Endothelial cell of umbilical vein (primary cell): ENCODE data around the gene PITPNM3. TPM values are rescaled to one million over a fixed set of nuclear protein-coding genes. Genes with fewer than 3 reads are reported as not detected.

Experiments used
- BruUV-seq: library from RNA; stranded (reverse); fragments of 400-500 nt; replicated peaks from 2 replicates; lab custom pipeline; 2021; lab: Mats Ljungman, UMichigan
- CTCF ChIA-PET: fragments of 300-600, 350-600 bp; sonication (Branson Sonifier 250); formaldehyde crosslinking; loops from one replicate; lab custom pipeline; 2021; ENCODE audit warnings: antibody characterized with exemption, inconsistent platforms; lab: Charles Lee
- POLR2A ChIA-PET: fragments of 300-600, 350-600 bp; sonication (Branson Sonifier 250); formaldehyde crosslinking; loops from one replicate; lab custom pipeline; 2021; ENCODE audit warnings: antibody characterized with exemption, inconsistent platforms; lab: Charles Lee
- DNase-seq: peaks from one replicate; pipeline ENCODE4 v3.0.0-alpha.2; 2011; ENCODE audit warnings: low read depth, low spot score
- FAIRE-seq: peaks from 2 replicates; lab custom pipeline; 2011; peaks lifted over from hg19 to GRCh38; lab: Jason Lieb, UNC
- H2AFZ ChIP-seq: 2 replicates; pipeline ENCODE4 v1.6.0; 2012; ENCODE audit warnings: low read depth, low read length, control low read depth, inconsistent platforms
- H3K27ac ChIP-seq: 2 replicates; pipeline ENCODE4 v1.5.1; 2011; ENCODE audit warnings: low read depth, mild to moderate bottlenecking, control low read depth, low read length, moderate library complexity; ENCODE audit not compliant: insufficient read depth
- H3K27me3 ChIP-seq, 2 experiments: 2 replicates each; pipeline versions ENCODE4 v1.6.0 to v1.6.1; 2011; ENCODE audit warnings: low read length in 2 of 2, mixed read lengths in 1 of 2; ENCODE audit not compliant: control insufficient read depth in 2 of 2, insufficient read depth in 2 of 2
- H3K36me3 ChIP-seq, 2 experiments: 2 replicates in 1 of 2; 3 replicates in 1 of 2; pipeline ENCODE4 v1.5.1; 2011; ENCODE audit warnings: low read length in 2 of 2, mild to moderate bottlenecking in 1 of 2, moderate library complexity in 1 of 2; ENCODE audit not compliant: control insufficient read depth in 2 of 2, insufficient read depth in 2 of 2; ENCODE audit errors: extremely low read depth in 1 of 2
- H3K4me1 ChIP-seq: 3 replicates; pipeline ENCODE4 v1.5.1; 2011; ENCODE audit warnings: mild to moderate bottlenecking, low read length; ENCODE audit not compliant: control insufficient read depth, insufficient read depth; ENCODE audit errors: extremely low read depth
- H3K4me2 ChIP-seq: 2 replicates; pipeline ENCODE4 v1.6.1; 2011; ENCODE audit warnings: low read length, control low read depth, mixed read lengths; ENCODE audit not compliant: insufficient read depth
- H3K4me3 ChIP-seq, 3 experiments: fragments of 200-600 bp in 1 of 3; sonication (generic), shearing (Covaris generic) in 1 of 3; replicated peaks in 1 of 3; 2 replicates each; pipeline ENCODE4 v1.5.1; 2011 to 2016; ENCODE audit warnings: control low read depth in 3 of 3, low read length in 3 of 3, mild to moderate bottlenecking in 2 of 3, inconsistent platforms in 1 of 3, low read depth in 1 of 3, moderate library complexity in 1 of 3; ENCODE audit not compliant: insufficient read depth in 1 of 3
- H3K79me2 ChIP-seq: 2 replicates; pipeline ENCODE4 v1.6.0; 2012; ENCODE audit warnings: low read length, inconsistent platforms; ENCODE audit not compliant: control insufficient read depth, insufficient read depth
- H3K9ac ChIP-seq: replicated peaks from 2 replicates; pipeline ENCODE3; 2011; ENCODE audit warnings: low read length, control low read depth; ENCODE audit not compliant: insufficient read depth; ENCODE audit errors: extremely low read depth
- H3K9me1 ChIP-seq: replicated peaks from 3 replicates; pipeline ENCODE4 v1.6.0; 2011; ENCODE audit warnings: mild to moderate bottlenecking, low read length; ENCODE audit not compliant: control insufficient read depth, insufficient read depth; ENCODE audit errors: extremely low read depth
- H3K9me3 ChIP-seq: replicated peaks from 2 replicates; pipeline ENCODE4 v1.5.1; 2012; ENCODE audit warnings: low read length, inconsistent platforms; ENCODE audit not compliant: control insufficient read depth, insufficient read depth
- H4K20me1 ChIP-seq: replicated peaks from 2 replicates; pipeline ENCODE3; 2011; ENCODE audit warnings: mild to moderate bottlenecking, low read length; ENCODE audit not compliant: control insufficient read depth, insufficient read depth; ENCODE audit errors: extremely low read depth
- CTCF ChIP-seq, 2 donors: IDR thresholded peaks; 1 replicate in 1 of 2; 2 replicates in 1 of 2; pipeline ENCODE4 v1.5.1; 2011; ENCODE audit warnings: low read length in 2 of 2, mild to moderate bottlenecking in 2 of 2, moderate library complexity in 2 of 2, control low read depth in 1 of 2, inconsistent platforms in 1 of 2, low read depth in 1 of 2; ENCODE audit not compliant: insufficient read depth in 1 of 2; ENCODE audit errors: extremely low read depth in 1 of 2
- EZH2 ChIP-seq: IDR thresholded peaks from 2 replicates; pipeline ENCODE4 v1.6.1; 2012; ENCODE audit warnings: borderline replicate concordance, low read depth, mild to moderate bottlenecking, moderate library complexity, low read length, inconsistent platforms; ENCODE audit not compliant: severe bottlenecking
- FOS ChIP-seq: IDR thresholded peaks from 2 replicates; pipeline ENCODE4 v1.6.1; 2011; ENCODE audit warnings: mild to moderate bottlenecking, low read length, moderate library complexity, borderline replicate concordance; ENCODE audit not compliant: insufficient read depth
- GATA2 ChIP-seq: IDR thresholded peaks from 2 replicates; pipeline ENCODE4 v1.7.0; 2011; ENCODE audit warnings: low read depth, mild to moderate bottlenecking, moderate library complexity, mixed read lengths, low read length; ENCODE audit not compliant: insufficient read length, insufficient read depth
- JUN ChIP-seq: IDR thresholded peaks from 2 replicates; pipeline ENCODE4 v1.6.1; 2011; ENCODE audit warnings: borderline replicate concordance, low read depth; ENCODE audit not compliant: insufficient read length, insufficient read depth
- MAX ChIP-seq: IDR thresholded peaks from 2 replicates; pipeline ENCODE4 v1.6.1; 2011; ENCODE audit not compliant: insufficient read depth, insufficient read length
- MYC ChIP-seq: IDR thresholded peaks from one replicate; pipeline ENCODE4 v1.6.1; 2011; ENCODE audit warnings: mild to moderate bottlenecking, low read depth, low read length
- POLR2A ChIP-seq: IDR thresholded peaks from 2 replicates; pipeline ENCODE4 v1.6.1; 2012; ENCODE audit warnings: low read depth, mild to moderate bottlenecking, control low read depth, low read length
- POLR2AphosphoS5 ChIP-seq: IDR thresholded peaks from 2 replicates; pipeline ENCODE4 v1.6.1; 2012; ENCODE audit warnings: low read depth, mild to moderate bottlenecking, control low read depth, low read length, moderate library complexity; ENCODE audit not compliant: insufficient read depth
- dilution Hi-C: fragments of 300-500 bp; cut with MboI; formaldehyde crosslinking; loops from one replicate; pipeline ENCODE4 v1.15.0; 2019; ENCODE audit warnings: low sequenced_read_pairs; ENCODE audit not compliant: extremely low pct_ligation_motif_present
- intact Hi-C: fragments of 100-400 bp; cut with micrococcal nuclease; formaldehyde crosslinking; loops from one replicate; pipeline ENCODE4 v1.10.0; 2022
- polyA plus RNA-seq, 4 experiments: library from polyadenylated mRNA; depleted of rRNA in 3 of 4; stranded (reverse) in 3 of 4; unstranded in 1 of 4; fragments of >200 nt; gene quantifications; 2 replicates each; pipeline versions ENCODE4 v1.2.1 to v1.2.3, GENCODE V29; 2011 to 2012; ENCODE audit warnings: missing spikeins in 1 of 4
- total RNA-seq: library from RNA; stranded (reverse); gene quantifications from 2 replicates; pipeline ENCODE4 v1.2.3, GENCODE V29; 2021

PITPNM3 gene
- total and polyA plus RNA-seq, 2 donors (not counting 3 experiments of a cell fraction or from before 2014, with no cell fraction given): 1.0 to 1.9 TPM

DNA sequence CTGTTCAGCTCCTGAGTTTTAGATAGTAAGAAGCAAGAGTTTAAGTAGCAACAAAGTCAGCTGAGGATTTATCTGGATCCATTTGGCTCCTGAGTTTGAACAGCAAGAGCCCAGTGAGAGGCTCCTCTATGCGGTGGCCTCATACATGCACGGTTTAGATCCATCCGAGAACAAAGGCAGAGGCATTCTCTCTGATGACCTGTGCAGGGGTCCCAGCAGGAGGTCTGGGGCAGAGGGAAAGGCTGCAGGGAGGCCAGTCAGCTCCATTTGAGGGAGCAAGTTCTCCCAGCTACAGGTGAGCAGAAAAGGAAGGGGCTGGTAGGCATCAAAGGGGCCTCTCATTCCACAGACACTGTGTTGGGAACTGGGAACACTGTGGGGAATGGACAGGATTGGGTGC lies 16.5 kb downstream of the PITPNM3 start:
- intact Hi-C loops: no loop called here
- no peaks in the 10 kb centered on the region for H3K9me3 ChIP-seq
- H3K4me3 ChIP-seq: no peak overlapping the region
- DNase-seq (no peak), FAIRE-seq (no peak)
- H3K9me1 ChIP-seq: no peaks in the 10 kb centered on the region
- H3K4me2 ChIP-seq: no peak overlapping the region
- dilution Hi-C loops: no loop called here
- TF ChIP-seq POLR2A (no peak), POLR2AphosphoS5 (no peak), FOS (no peak), MAX (no peak), GATA2 (no peak), CTCF (IDR thresholded peaks at IDR 0.05; ENCODE audit: extremely low read depth in 1 of 2, insufficient read depth in 1 of 2, low read depth in 1 of 2, low read length in 2 of 2) (no peak), EZH2 (no peak), JUN (no peak), MYC (no peak)
- no peak overlapping the region for H3K27ac ChIP-seq
- CTCF ChIA-PET: no interaction called here
- no peaks in the 10 kb centered on the region for H3K36me3 ChIP-seq
- no peak overlapping the region for H2AFZ ChIP-seq
- H3K4me1 ChIP-seq: no peaks in the 10 kb centered on the region
- H3K79me2 ChIP-seq: no peaks in the 10 kb centered on the region
- H3K9ac ChIP-seq: no peak overlapping the region
- no peaks in the 10 kb centered on the region for H4K20me1 ChIP-seq
- no TSS peak for BruUV-seq
- POLR2A ChIA-PET: no interaction called here
- H3K27me3 ChIP-seq: peaks cover 0 to 2% of the 10 kb centered on the region in 2 experiments
